NCI-H2107 treated with DMSO at 0.1 percent for 48 hours (cell line): ENCODE measurements around the gene PRRC2B.
"Not testable (repeated sequence)": the region's sequence is repeated elsewhere in the genome, so short reads cannot be mapped to it uniquely, and the experiment has no call there.

Experiments
- DNase-seq: peaks from one replicate; lab custom pipeline; 2025; ENCODE audit not compliant: unreplicated experiment; lab: John Stamatoyannopoulos, UW

The PRRC2B gene

DNA sequence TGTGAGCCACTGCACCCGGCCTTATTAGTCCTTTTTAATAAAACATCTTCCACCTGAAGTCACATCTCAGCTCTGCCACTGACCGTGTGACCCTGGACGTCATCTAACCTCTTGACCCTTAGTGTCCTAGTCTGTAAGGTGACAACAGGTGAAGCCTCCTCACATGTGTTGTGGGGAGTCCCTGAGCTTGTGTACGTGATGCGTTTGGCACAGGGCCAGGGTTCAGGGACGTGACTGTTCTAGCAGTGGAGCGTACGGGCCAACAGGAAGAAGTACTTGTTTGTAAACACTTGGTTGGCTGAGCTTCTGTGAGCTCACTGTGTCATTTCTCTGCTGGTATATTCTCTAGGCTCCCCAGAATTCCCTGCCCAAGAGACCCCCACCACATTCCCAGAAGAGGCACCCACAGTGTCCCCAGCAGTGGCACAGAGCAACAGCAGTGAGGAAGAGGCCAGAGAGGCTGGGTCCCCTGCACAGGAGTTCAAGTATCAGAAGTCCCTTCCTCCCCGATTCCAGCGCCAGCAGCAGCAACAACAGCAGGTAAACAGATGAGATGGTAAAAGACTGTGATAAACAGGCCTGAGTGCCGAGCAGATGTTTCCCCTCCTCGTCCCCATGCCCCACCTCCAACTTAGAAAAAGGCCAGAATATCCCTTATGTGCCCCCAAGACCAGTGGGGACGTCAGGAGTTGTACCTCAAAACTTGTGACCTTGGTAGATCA lies 73.5 kb downstream of the PRRC2B start:
- DNase-seq: no peak

DNA sequence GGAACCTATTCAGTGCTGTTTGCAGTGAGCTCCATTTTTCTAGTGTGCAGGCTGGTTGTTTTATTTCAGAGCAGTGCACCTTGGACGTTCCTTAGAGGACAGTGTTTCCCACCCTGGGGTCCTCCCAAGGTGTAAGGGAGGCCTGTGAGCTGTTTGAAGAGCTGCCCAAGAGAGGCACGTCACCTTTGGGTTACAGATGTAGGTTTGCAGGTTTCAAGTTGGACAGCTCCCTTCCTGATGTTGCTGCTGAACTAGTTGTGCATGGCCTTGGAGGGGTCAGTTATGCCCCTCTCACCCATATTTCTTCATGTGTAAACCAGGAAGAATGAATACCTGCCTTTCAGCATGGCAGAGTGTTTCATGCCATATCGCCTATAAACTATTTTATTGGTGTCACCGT lies 74.1 kb downstream of the PRRC2B start:
- DNase-seq: no peak

DNA sequence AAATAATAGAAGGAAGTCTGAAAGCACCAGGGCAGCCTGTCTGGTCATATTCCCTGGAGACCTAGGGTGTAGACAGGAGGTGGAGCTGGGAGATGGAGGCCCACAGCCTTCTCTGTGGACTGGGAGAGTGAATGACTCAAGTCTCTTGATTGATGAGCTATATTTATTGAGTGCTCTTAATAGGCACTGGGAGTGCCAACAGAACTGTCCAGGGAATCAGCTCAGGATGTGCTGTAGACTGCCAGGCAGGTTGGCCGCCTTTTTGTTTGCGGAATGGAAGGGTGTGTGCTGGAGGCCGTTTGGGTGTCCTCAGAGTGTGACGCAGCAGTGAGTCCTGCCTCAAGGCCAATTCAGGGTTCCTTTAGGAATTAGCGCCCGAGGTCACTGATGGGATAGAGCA lies 75.5 kb downstream of the PRRC2B start:
- no peak for DNase-seq

DNA sequence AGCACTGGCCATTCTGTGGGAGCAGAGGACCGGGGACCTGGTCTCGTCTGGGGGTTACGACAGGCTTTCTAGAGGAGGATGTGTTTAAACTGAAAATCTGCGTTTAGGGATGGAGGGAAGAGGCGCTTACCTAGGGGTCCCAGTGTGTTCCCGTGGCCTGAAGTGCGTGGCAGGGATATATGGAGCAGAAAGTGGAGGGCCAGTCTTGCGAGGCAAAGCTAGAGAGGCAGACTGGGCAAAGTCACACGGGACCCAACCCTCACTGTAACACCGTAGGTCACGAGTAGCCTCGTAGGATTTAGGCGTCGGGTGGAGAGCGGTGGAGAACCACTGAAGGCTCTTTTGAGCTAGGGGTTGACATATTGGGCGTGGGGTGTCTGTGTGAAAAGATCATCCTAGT lies 76.1 kb downstream of the PRRC2B start:
- DNase-seq: no peak

DNA sequence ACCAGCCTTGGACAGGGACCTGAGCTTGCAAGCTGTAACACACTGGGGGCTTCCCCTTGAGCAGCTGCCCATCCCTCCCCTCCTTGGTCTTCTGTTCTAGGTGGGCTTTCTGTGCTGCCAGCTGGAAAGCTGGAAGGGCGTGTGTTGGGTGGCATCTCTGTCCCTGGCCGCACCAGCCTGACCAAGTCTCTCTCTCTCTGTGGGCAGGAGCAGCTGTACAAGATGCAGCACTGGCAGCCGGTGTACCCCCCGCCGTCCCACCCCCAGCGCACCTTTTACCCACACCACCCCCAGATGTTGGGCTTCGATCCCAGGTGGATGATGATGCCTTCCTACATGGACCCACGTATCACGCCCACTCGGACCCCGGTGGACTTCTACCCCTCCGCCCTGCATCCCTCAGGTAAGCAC lies 76.7 kb downstream of the PRRC2B start:
- DNase-seq: no peak

DNA sequence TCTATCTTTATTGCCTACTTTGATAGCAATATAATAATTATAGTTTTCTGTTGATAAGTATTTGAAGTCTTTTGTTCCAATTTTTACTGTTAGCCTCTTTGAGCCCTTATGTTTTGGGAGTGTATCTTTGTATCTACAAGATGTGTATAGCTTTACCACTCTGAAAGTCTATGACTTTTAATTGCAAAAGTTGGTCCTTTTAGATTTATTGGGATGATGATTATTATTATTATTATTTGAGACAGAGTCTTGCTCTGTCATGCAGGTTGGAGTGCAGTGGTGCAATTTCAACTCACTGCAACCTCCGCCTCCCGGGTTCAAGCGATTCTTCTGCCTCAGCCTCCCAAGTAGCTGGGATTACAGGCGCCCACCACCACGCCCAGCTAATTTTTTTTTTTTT lies 78.2 kb downstream of the PRRC2B start:
- not testable (repeated sequence) for DNase-seq

DNA sequence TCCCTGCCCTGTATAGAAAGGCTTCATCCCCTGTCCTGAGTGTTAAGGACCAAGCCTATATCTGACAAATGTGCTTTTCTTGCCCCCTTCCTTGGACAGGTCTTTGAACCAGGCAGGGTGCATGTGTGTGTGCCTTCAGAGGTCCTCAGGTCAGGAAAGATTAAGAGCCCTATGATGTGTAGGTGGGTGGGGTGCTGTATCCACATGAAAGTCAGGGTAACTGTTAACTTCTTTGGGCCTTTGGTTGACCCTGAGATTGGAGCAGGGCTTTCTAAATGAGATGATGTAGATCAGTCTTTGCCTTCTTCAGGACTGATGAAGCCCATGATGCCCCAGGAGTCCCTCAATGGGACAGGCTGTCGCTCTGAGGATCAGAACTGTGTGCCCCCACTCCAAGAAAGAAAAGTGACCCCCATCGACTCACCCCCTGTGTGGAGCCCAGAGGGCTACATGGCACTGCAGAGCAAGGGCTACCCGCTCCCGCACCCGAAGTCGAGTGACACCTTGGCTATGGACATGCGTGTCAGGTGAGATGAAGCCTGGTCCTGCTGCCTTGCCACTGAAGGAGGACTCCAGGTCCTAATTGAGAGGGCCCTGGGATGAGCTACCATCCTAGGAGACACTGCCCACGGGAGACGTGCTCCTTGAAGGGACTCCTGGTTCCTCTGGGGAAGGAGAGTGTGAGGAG lies 79.5 kb downstream of the PRRC2B start:
- DNase-seq: no peak

DNA sequence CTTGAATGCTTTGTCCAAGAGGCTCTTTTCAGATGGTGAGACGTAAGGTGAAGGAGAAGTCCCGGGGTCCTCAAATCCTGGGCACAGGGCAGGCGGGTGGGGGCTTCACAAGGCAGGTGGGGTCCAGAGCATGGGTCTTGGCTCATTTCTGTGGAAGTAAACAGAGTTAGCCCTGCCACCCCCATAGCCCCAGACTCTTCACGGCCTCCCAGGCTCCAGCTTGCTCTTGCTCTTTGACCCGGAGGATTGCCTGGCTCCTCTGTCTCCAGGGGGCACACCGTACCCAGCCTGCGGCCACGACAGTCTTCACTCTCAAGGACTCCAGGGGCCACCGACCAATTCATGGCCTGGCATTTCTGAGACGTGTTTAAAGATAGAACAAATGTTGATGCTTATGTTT lies 80.0 kb downstream of the PRRC2B start:
- no peak for DNase-seq

DNA sequence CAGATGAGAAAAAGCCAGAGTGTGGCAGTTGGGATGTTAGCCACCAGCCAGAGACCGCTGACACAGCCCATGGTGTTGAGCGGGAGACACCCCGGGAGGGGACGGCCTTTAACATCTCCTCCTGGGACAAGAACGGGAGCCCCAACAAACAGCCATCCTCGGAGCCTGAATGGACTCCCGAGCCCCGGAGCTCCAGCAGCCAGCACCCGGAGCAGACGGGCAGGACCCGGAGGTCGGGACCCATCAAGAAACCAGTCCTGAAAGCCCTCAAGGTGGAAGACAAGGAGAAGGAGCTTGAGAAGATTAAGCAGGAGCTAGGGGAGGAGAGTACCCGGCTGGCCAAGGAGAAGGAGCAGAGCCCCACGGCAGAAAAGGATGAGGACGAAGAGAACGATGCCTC lies 80.8 kb downstream of the PRRC2B start:
- no peak for DNase-seq

DNA sequence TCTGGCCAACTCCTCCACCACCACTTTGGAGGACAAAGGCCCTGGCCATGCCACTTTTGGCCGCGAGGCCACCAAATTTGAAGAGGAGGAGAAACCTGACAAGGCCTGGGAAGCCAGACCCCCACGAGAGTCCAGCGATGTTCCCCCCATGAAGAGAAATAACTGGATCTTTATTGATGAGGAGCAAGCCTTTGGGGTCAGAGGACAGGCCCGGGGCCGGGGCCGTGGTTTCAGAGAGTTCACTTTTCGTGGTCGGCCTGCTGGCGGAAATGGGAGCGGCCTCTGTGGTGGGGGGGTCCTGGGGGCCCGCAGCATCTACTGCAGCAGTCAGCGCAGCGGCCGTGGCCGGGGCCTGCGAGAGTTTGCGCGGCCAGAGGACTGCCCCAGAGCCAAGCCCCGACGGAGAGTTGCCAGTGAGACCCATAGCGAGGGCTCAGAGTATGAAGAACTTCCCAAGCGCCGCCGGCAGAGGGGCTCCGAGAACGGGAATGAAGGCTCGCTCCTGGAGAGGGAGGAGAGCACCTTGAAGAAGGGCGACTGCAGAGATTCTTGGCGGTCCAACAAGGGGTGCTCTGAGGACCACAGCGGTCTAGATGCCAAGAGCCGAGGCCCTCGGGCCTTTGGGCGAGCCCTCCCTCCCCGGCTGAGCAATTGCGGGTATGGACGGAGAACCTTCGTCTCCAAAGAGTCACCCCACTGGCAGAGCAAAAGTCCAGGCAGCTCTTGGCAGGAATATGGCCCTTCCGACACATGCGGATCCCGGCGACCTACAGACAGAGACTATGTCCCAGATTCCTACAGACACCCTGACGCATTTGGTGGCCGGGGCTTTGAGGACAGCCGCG lies 81.4 kb downstream of the PRRC2B start:
- DNase-seq: no peak

DNA sequence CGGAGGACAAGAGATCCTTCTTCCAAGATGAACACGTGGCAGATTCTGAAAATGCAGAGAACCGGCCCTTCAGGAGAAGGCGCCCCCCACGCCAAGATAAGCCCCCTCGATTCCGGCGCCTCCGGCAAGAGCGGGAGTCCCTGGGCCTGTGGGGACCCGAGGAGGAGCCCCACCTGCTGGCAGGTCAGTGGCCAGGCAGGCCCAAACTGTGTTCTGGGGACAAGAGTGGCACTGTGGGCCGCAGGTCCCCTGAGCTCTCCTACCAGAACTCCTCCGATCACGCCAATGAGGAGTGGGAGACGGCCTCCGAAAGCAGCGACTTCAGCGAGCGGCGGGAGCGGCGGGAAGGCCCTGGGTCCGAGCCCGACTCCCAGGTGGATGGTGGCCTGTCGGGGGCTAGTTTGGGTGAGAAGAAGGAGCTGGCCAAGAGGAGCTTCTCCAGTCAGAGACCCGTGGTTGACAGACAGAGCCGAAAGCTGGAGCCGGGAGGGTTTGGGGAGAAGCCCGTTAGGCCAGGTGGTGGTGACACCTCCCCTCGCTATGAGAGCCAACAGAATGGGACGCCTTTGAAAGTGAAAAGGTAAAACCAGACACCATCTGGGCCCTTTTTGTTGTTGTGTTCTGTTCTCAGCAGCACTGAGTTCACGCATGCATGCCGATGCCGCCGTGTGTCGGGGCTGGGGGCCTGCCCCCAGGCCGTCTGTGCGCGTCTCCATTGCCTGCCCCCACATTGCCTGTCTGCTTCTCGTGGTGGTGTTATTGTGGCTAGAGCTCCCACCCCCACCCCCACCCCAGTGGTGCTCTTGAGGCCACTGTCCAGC lies 82.3 kb downstream of the PRRC2B start:
- DNase-seq: no peak

DNA sequence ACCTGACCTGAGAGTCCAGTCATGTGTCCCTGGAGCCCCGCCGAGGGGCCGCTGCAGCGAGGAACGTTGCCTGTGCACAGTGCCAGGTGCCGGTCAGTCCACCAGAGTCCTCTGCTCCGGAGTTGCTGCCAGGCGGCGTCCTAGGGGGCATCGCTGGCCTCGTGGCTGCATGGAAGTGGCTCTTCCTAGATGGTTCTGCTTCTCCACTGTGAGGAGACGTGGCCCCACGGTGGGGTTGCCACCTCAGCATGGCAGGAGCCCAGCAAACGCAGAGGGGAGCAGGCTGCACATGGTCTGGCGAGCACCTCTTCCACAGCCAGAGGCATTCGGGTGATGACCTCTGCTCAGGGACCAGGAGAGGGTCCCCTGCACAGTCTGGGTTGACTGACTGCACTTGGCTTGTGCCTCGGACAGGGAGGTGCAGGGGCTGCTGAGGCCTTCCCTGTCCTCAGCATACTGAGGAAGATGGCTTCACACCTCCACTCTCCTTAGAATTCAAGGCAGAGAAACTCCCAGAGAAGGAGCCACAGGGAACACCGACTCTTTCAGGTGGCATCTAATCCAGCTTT lies 83.0 kb downstream of the PRRC2B start:
- DNase-seq: no peak

DNA sequence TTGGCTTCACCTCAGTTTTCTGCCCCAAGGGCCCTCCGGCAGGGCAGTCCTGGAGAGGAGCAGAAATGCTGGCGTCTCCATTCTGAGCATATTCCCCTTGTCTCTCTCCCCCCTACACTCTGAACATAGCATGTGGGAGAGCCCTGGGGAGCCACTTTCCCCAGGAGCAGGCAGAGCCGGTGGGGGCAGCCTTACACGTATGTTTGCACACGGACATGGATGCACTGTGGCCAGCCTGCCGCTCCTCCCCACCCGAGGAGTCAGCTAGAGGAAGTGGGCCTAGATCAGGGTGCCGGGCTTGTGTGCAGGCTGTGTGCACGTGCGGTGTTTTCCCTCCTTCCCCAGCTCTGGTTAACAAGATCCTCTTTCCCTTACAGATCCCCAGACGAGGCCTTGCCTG lies 83.5 kb downstream of the PRRC2B start:
- no peak for DNase-seq

DNA sequence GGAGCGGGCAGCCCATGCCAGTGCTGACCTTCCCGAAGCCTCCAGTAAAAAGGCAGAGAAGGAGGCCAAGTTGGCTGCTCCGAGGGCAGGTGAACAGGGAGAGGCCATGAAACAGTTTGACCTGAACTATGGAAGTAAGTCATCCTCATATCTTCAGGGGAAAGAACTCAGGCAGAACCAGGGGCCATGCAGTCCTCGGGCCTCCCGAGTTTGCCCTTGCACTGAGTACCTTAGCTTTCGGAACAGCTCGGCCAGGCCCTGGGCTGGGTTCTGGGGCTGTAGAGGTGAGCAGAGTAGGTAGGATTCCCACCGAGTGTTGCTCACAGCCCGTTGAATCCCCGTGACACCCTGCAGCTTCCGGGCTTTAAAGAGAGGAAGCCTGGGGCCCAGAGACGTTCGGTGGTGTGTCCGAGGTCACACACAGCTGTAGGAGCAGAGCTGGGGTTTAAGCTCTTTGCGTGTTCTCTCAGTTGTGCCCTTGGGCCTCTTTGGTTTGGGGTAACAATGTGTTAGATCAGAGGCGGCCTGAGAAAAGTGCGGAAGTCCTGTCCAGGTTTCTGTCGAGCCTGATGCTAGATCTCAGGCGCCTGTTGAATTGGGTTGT lies 84.0 kb downstream of the PRRC2B start:
- DNase-seq: no peak

DNA sequence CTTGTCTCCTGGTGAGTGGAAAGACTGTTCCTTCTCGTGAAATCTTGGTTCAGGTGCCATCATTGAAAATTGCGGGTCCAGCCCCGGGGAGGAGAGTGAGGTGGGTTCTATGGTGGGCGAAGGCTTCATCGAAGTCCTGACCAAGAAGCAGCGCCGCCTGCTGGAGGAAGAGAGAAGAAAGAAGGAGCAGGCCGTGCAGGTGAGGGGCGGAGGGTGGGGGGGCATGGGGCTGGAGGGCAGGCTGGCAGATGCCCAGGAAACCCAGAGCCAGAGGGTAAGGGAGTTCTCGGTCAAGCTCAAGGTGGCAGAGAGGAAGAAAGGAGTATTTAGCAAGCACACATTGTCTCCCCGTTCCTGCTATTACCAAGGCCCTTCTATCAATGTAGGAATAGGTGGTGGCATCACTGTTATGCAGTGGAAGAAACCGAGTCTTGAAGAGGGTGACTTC lies 84.6 kb downstream of the PRRC2B start:
- DNase-seq: no peak

DNA sequence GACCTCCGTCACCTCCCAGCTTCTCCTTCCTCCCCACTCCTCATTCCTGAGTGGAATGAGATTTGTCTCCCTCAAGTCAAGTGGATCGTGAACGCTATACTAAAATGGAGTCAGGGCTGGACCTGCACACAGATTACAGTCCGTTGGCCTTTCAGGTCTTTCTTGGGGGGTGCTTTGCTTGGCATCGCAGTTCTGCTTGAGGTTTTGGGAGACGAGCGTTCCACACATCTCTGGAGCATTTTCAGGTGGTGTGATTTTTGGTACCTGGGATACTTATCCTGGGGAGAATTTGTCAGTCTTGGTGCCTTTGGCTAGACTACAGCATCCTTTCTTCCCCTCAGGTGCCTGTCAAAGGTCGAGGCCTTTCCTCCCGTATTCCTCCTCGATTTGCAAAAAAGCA lies 85.0 kb downstream of the PRRC2B start:
- no peak for DNase-seq

DNA sequence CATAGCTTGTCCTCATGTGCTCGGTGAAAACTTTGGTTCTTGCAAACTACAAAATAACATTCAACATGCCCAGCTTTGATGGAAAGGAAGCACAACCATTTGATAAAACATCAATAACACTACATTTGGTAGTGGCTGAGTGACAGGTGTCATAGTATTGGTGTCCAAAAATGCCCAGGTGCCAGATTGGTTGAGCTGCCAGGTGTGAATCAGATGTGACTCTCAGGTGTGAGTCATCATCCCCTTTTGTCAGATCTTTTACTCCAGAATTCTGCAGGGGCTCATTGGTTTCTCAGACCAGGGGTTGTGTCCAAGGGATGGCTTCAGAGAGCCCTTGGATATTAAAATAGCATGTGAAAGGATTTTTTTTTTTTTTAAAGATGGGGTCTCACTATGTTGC lies 86.4 kb downstream of the PRRC2B start:
- DNase-seq: no peak

DNA sequence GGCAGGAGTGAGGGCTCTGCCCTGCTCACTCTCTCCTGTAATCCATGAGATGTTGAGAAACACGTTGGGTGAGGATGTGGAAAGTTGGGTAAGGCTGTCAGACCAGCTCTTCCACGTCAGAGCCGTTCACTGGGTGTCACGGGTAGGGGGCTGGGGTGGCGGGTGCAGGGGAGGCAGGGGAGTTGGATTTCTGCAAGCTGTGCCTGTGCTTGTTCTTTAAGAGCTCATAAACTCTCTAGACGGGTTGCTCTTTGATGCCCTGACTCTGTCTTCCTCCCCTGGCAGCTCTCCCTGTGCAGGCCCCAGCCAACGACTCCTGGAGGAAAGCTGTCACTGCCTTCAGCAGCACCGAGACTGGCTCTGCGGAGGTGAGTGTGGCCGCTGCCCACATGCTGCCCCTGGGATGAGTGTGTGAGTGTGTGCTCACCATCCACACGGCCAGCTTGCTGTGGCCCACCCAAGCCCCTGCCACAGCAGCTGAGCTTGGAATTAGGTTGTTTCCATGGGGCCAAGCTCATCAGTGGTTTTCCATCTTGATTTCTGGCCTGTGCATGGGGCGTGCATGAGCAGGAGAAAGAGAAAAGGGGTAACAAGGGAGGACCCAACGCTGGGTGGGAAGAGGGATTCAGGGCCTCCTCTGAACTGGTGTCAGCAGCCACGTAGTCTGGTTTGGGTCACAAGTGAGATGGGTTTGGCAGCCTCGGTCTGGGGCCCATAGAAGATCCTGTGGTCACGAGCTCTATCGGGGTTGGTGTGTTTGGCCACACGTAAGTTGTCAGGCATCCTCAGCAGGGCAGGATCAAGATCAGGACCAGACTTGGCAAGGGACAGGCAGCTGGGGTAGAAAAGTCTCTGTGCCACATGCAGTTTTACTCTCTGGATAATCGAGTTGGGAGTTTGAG lies 87.8 kb downstream of the PRRC2B start:
- DNase-seq: no peak

DNA sequence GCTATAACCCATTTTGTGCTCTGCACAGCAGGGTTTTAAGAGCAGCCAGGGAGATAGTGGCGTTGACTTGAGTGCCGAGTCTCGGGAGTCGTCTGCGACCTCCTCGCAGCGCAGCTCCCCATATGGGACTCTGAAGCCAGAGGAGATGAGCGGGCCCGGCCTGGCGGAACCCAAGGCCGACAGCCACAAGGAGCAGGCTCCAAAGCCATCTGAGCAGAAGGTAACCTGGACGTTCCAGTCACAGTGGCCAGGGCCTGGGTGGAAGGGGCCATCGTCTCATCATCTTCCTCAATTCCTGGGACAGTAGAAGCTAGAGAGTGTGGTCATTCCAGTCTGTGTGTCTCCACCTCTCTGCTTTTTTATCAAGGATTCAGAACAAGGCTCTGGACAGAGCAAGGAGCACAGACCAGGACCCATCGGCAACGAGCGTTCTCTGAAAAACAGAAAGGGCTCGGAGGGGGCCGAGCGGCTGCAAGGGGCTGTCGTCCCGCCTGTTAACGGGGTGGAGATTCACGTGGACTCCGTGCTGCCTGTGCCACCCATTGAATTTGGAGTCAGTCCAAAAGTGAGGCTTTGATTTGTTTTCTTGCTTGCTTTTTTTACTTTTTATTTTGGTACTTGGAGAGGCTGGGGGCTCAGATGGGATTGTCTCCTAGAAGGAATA lies 88.6 kb downstream of the PRRC2B start:
- no peak for DNase-seq
